KG1 (cell line): Measurements from ENCODE around the gene ITGA7.
A peak's percentile ranks its signal among the peaks of the same experiment; 100 is the strongest.

Experiments used
- DNase-seq: peaks from one replicate; lab custom pipeline; 2025; lab: John Stamatoyannopoulos, UW

Gene ITGA7

GRCh38 chr12:55718015-55718414, 10.3 kb upstream of the ITGA7 start:
- DNase-seq: no peak

GRCh38 chr12:55717011-55718007, 9.6 kb upstream of the ITGA7 start:
- DNase-seq: no peak

GRCh38 chr12:55716582-55716957, 8.9 kb upstream of the ITGA7 start:
- DNase-seq: no peak

- DNase-seq: peak; percentile 35
Measured at GRCh38 chr12:55715833-55716581, 8.3 kb upstream of the ITGA7 start, which contains the start of gene BLOC1S1. Gene BLOC1S1, plus strand, starts transcription at chr12:55716046. Its CDS starts 6 bp downstream, at chr12:55716052.

GRCh38 chr12:55715169-55715764, 7.6 kb upstream of the ITGA7 start:
- no peak for DNase-seq

GRCh38 chr12:55713721-55714120, 6.0 kb upstream of the ITGA7 start:
- no peak for DNase-seq

GRCh38 chr12:55712700-55713415, 5.2 kb upstream of the ITGA7 start:
- DNase-seq: no peak

GRCh38 chr12:55711786-55712553, 4.3 kb upstream of the ITGA7 start:
- DNase-seq: no peak

GRCh38 chr12:55708695-55709233, 1.1 kb upstream of the ITGA7 start:
- DNase-seq: no peak

- no peak for DNase-seq
Measured at GRCh38 chr12:55707219-55707671, 459 bp downstream of the ITGA7 start.

GRCh38 chr12:55706568-55707218, 1.0 kb downstream of the ITGA7 start:
- DNase-seq: no peak

- DNase-seq: no peak
Measured at GRCh38 chr12:55705782-55706402, 1.8 kb downstream of the ITGA7 start.

- DNase-seq: no peak
Measured at GRCh38 chr12:55704824-55705718, 2.6 kb downstream of the ITGA7 start.

GRCh38 chr12:55703901-55704761, 3.6 kb downstream of the ITGA7 start:
- no peak for DNase-seq

- no peak for DNase-seq
Measured at GRCh38 chr12:55703288-55703687, 4.4 kb downstream of the ITGA7 start.

- DNase-seq: no peak
Measured at GRCh38 chr12:55702861-55703260, 4.8 kb downstream of the ITGA7 start.

GRCh38 chr12:55700255-55701018, 7.3 kb downstream of the ITGA7 start:
- DNase-seq: no peak
